SJSA1 (cell line): ENCODE results near the gene POTEE. TPM values are rescaled to one million over a fixed set of nuclear protein-coding genes. Genes with fewer than 3 reads are reported as not detected.
"Not testable (repeated sequence)": the region's sequence is repeated elsewhere in the genome, so short reads cannot be mapped to it uniquely, and the experiment has no call there.

ENCODE experiments used
- DNase-seq, 2 experiments: peaks; one replicate each; pipeline ENCODE4 v3.0.0-alpha.2; 2015 to 2020; ENCODE audit warnings: low spot score in 2 of 2, low read depth in 1 of 2
- H3K27ac ChIP-seq: fragments of 250-450 bp; sonication (Bioruptor Pico); 2 replicates; pipeline ENCODE4 v1.5.1; 2020; ENCODE audit warnings: mild to moderate bottlenecking, moderate library complexity
- H3K27me3 ChIP-seq: fragments of 250-450 bp; sonication (Bioruptor Pico); replicated peaks from 2 replicates; pipeline ENCODE4 v1.5.1; 2020; ENCODE audit warnings: mild to moderate bottlenecking, moderate library complexity
- H3K36me3 ChIP-seq: fragments of 250-450 bp; sonication (Bioruptor Pico); 2 replicates; pipeline ENCODE4 v1.5.1; 2020; ENCODE audit warnings: mild to moderate bottlenecking
- H3K4me1 ChIP-seq: fragments of 250-450 bp; sonication (Bioruptor Pico); replicated peaks from 2 replicates; pipeline ENCODE4 v1.6.1; 2021; ENCODE audit warnings: mild to moderate bottlenecking
- H3K4me3 ChIP-seq: fragments of 250-450 bp; sonication (Bioruptor Pico); 2 replicates; pipeline ENCODE4 v1.5.1; 2020; ENCODE audit warnings: mild to moderate bottlenecking
- H3K9me3 ChIP-seq: fragments of 250-450 bp; sonication (Bioruptor Pico); replicated peaks from 2 replicates; pipeline ENCODE4 v1.5.1; 2020; ENCODE audit warnings: mild to moderate bottlenecking
- total RNA-seq: library from RNA; depleted of rRNA; stranded (reverse); fragments of >200 nt; shearing (Covaris generic); gene quantifications from 2 replicates; pipeline ENCODE4 v1.2.3, GENCODE V29; 2014; rRNA removed

The POTEE gene
- total RNA-seq: 0.05 TPM in 1 of 2 replicates, not detected in the other

- not testable (repeated sequence) for H3K9me3 ChIP-seq, DNase-seq, H3K27me3 ChIP-seq, H3K36me3 ChIP-seq, H3K4me3 ChIP-seq, H3K27ac ChIP-seq, H3K4me1 ChIP-seq
These were observed at the start of gene POTEE for GRCh38 chr2:131209030-131209772. TSS of gene POTEE (plus strand) at chr2:131209536. CDS start at chr2:131218403, 8,867 bp downstream.

GRCh38 chr2:131165562-131165961 lies 43.8 kb upstream of the POTEE start:
- not testable (repeated sequence) for H3K27ac ChIP-seq, H3K4me3 ChIP-seq, H3K36me3 ChIP-seq, H3K4me1 ChIP-seq, H3K9me3 ChIP-seq, H3K27me3 ChIP-seq, DNase-seq

GRCh38 chr2:131168538-131168937 lies 40.8 kb upstream of the POTEE start:
- H3K27me3 ChIP-seq: no peaks in the 10 kb centered on the region; the same call in 1 of the 2 replicates
- H3K4me3 ChIP-seq: no peak overlapping the region
- H3K9me3 ChIP-seq: no peaks in the 10 kb centered on the region
- no peaks in the 10 kb centered on the region for H3K4me1 ChIP-seq
- DNase-seq: no peak
- H3K36me3 ChIP-seq: no peaks in the 10 kb centered on the region
- no peak overlapping the region for H3K27ac ChIP-seq

- not testable (repeated sequence) for DNase-seq, H3K27ac ChIP-seq, H3K4me1 ChIP-seq, H3K4me3 ChIP-seq, H3K27me3 ChIP-seq, H3K9me3 ChIP-seq, H3K36me3 ChIP-seq
These were observed 31.3 kb upstream of the POTEE start for GRCh38 chr2:131178050-131178449.

- H3K36me3 ChIP-seq, DNase-seq, H3K9me3 ChIP-seq, H3K27ac ChIP-seq, H3K4me1 ChIP-seq, H3K27me3 ChIP-seq, H3K4me3 ChIP-seq: not testable (repeated sequence)
These were observed 30.5 kb upstream of the POTEE start for GRCh38 chr2:131178721-131179418.

GRCh38 chr2:131181451-131181850 lies 27.9 kb upstream of the POTEE start:
- H3K27me3 ChIP-seq, DNase-seq, H3K4me1 ChIP-seq, H3K4me3 ChIP-seq, H3K36me3 ChIP-seq, H3K27ac ChIP-seq, H3K9me3 ChIP-seq: not testable (repeated sequence)

- H3K9me3 ChIP-seq, H3K27ac ChIP-seq, DNase-seq: not testable (repeated sequence)
These were observed 15.9 kb upstream of the POTEE start for GRCh38 chr2:131193421-131193820.

GRCh38 chr2:131196186-131196585 lies 13.2 kb upstream of the POTEE start:
- H3K4me1 ChIP-seq, H3K27me3 ChIP-seq, H3K9me3 ChIP-seq, H3K27ac ChIP-seq, H3K36me3 ChIP-seq, H3K4me3 ChIP-seq, DNase-seq: not testable (repeated sequence)

More at GRCh38 chr2:131193421-131193820, 15.9 kb upstream of the POTEE start:
- not testable (repeated sequence) for H3K4me1 ChIP-seq, H3K4me3 ChIP-seq, H3K27me3 ChIP-seq, H3K36me3 ChIP-seq

- H3K4me3 ChIP-seq: no peak overlapping the region
- no peak overlapping the region for H3K27ac ChIP-seq
- H3K4me1 ChIP-seq: no peaks in the 10 kb centered on the region
- H3K9me3 ChIP-seq: no peaks in the 10 kb centered on the region
- H3K27me3 ChIP-seq: no peaks in the 10 kb centered on the region; the same call in 1 of the 2 replicates
- no peaks in the 10 kb centered on the region for H3K36me3 ChIP-seq
- no peak for DNase-seq
These were observed 8.2 kb upstream of the POTEE start for GRCh38 chr2:131201098-131201497.

- H3K27ac ChIP-seq, H3K9me3 ChIP-seq, H3K36me3 ChIP-seq, DNase-seq, H3K4me3 ChIP-seq, H3K27me3 ChIP-seq, H3K4me1 ChIP-seq: not testable (repeated sequence)
These were observed 1.5 kb upstream of the POTEE start for GRCh38 chr2:131207839-131208238.

GRCh38 chr2:131209773-131210104 lies 403 bp downstream of the POTEE start:
- not testable (repeated sequence) for H3K27me3 ChIP-seq, H3K4me1 ChIP-seq, H3K9me3 ChIP-seq, H3K4me3 ChIP-seq, H3K27ac ChIP-seq, DNase-seq, H3K36me3 ChIP-seq

GRCh38 chr2:131210434-131211211 lies 1.3 kb downstream of the POTEE start:
- not testable (repeated sequence) for H3K4me3 ChIP-seq, H3K27me3 ChIP-seq, H3K36me3 ChIP-seq, H3K9me3 ChIP-seq, H3K4me1 ChIP-seq, H3K27ac ChIP-seq, DNase-seq

- not testable (repeated sequence) for H3K9me3 ChIP-seq, H3K27me3 ChIP-seq, DNase-seq, H3K36me3 ChIP-seq, H3K4me3 ChIP-seq, H3K27ac ChIP-seq, H3K4me1 ChIP-seq
These were observed 8.1 kb downstream of the POTEE start for GRCh38 chr2:131217238-131217986.
